H1 (cell line): ENCODE data around the gene ABHD18. TPM values are rescaled to one million over a fixed set of nuclear protein-coding genes. Genes with fewer than 3 reads are reported as not detected.

ENCODE experiments used
- BACH1 ChIP-seq: IDR thresholded peaks from 2 replicates; pipeline ENCODE4 v1.6.1; 2012; ENCODE audit warnings: low read length, improper control_type of control experiment
- BCL11A ChIP-seq, 2 experiments: IDR thresholded peaks; one replicate each; pipeline ENCODE4 v1.6.1; 2011; ENCODE audit warnings: low read depth in 2 of 2, low read length in 2 of 2, mild to moderate bottlenecking in 2 of 2
- CBX5 ChIP-seq: fragments of 300-800, 300-1000 bp; sonication (generic); IDR thresholded peaks from 2 replicates; pipeline ENCODE4 v1.7.1; 2016; ENCODE audit warnings: antibody characterized with exemption, low read length, low read depth
- CHD1 ChIP-seq: IDR thresholded peaks from 2 replicates; pipeline ENCODE4 v1.6.1; 2012; ENCODE audit warnings: low read depth, low read length, improper control_type of control experiment
- CHD7 ChIP-seq: fragments of 300-600 bp; sonication (generic); IDR thresholded peaks from 2 replicates; pipeline ENCODE4 v1.7.1; 2012; ENCODE audit warnings: low read length, moderate library complexity, mild to moderate bottlenecking, inconsistent platforms; ENCODE audit not compliant: insufficient replicate concordance
- CTBP2 ChIP-seq: IDR thresholded peaks from 2 replicates; pipeline ENCODE4 v1.7.0; 2011; ENCODE audit warnings: borderline replicate concordance, mild to moderate bottlenecking, moderate library complexity, mixed read lengths, low read length; ENCODE audit not compliant: insufficient read depth, insufficient read length
- GABPA ChIP-seq: IDR thresholded peaks from 2 replicates; pipeline ENCODE4 v1.6.1; 2011; ENCODE audit warnings: mild to moderate bottlenecking, low read length, moderate library complexity, borderline replicate concordance; ENCODE audit not compliant: insufficient read depth
- POLR2A ChIP-seq, 2 experiments: IDR thresholded peaks; 1 replicate in 1 of 2; 2 replicates in 1 of 2; pipeline ENCODE4 v1.6.1; 2011; ENCODE audit warnings: low read depth in 2 of 2, low read length in 2 of 2, mild to moderate bottlenecking in 2 of 2; ENCODE audit errors: control extremely low read depth in 1 of 2
- SP2 ChIP-seq: IDR thresholded peaks from 2 replicates; pipeline ENCODE4 v1.6.1; 2012; ENCODE audit warnings: mild to moderate bottlenecking, low read length, inconsistent platforms
- polyA plus RNA-seq, 7 experiments: library from polyadenylated mRNA; depleted of rRNA in 3 of 7; stranded (reverse) in 5 of 7; unstranded in 2 of 7; fragments of >200 nt in 5 of 7; fragments of 200-250 nt in 2 of 7; gene quantifications; 1 replicate in 5 of 7; 2 replicates in 1 of 7; 4 replicates in 1 of 7; pipeline versions ENCODE4 v1.2.1 to v1.2.3, GENCODE V29; 2011 to 2013; ENCODE audit warnings: missing spikeins in 2 of 7, mixed read lengths in 2 of 7
- total RNA-seq: library from RNA; stranded (reverse); fragmentation: NEBNext Ultra II Directional; extraction: Animal tissue kit (Norgen Biotek cat#: 25700); gene quantifications from 2 replicates; pipeline ENCODE4 v1.2.1, GENCODE V29; 2021

ABHD18 gene
- total and polyA plus RNA-seq, 2 of the 8 experiments (the other 6 are each of a cell fraction or from before 2014, with no cell fraction given), result 2.7 to 17.0 TPM

GRCh38 chr4:128060699-128061565 is 95.7 kb downstream of the ABHD18 start, which contains the start of gene LARP1B (continued):
- TF ChIP-seq CHD7 (no peak), BCL11A (IDR thresholded peaks at IDR 0.05; ENCODE audit: low read depth in 2 of 2, low read length in 2 of 2) (no peak), CBX5 (no peak), CHD1 (peak; percentile 35; the same call in 1 of the 2 replicates), GABPA (no peak), POLR2A (IDR thresholded peaks at IDR 0.05; ENCODE audit: control extremely low read depth in 1 of 2, low read depth in 2 of 2, low read length in 2 of 2) (peak; percentile 89 to 96), CTBP2 (no peak), BACH1 (no peak), SP2 (no peak)
